Stomach (tissue), 9 donors: ENCODE measurements around the gene ABCB4. TPM values are rescaled to one million over a fixed set of nuclear protein-coding genes. Genes with fewer than 3 reads are reported as not detected.

Source experiments
- DNase-seq, 2 donors: peaks; one replicate each; pipeline versions ENCODE4 v3.0.0 to v3.0.0-alpha.2; 2013 to 2019
- H3K27ac ChIP-seq, 5 donors: fragments of 200-600 bp in 4 of 5; sonication (generic) in 4 of 5; one replicate each; pipeline ENCODE4 v1.5.1; 2013 to 2019; ENCODE audit warnings: mild to moderate bottlenecking in 1 of 5, moderate library complexity in 1 of 5
- H3K27me3 ChIP-seq, 3 donors: fragments of 200-600 bp; sonication (generic); one replicate each; pipeline ENCODE4 v1.5.1; 2017 to 2019; ENCODE audit warnings: mixed run types in 1 of 3
- H3K36me3 ChIP-seq, 4 donors: fragments of 200-600 bp; sonication (generic); 1 replicate in 3 of 4; 2 replicates in 1 of 4; pipeline ENCODE4 v1.5.1; 2016 to 2019
- H3K4me1 ChIP-seq, 4 donors: fragments of 200-600 bp; sonication (generic); one replicate each; pipeline ENCODE4 v1.5.1; 2016 to 2019
- H3K4me3 ChIP-seq, 4 donors: fragments of 200-600 bp; sonication (generic) in 3 of 4; one replicate each; pipeline ENCODE4 v1.5.1; 2016 to 2019; ENCODE audit warnings: mild to moderate bottlenecking in 1 of 4
- H3K9me3 ChIP-seq, 4 donors: fragments of 200-600 bp; sonication (generic); one replicate each; pipeline ENCODE4 v1.5.1; 2016 to 2019
- EP300 ChIP-seq: sonication (generic); formaldehyde crosslinking; IDR thresholded peaks from one replicate; pipeline ENCODE4 v1.6.1; 2017; ENCODE audit warnings: antibody characterized with exemption
- POLR2A ChIP-seq, 4 donors: fragments of 450-650 bp; IDR thresholded peaks; one replicate each; pipeline ENCODE4 v1.6.1; 2016; ENCODE audit warnings: antibody characterized with exemption in 4 of 4, control low read depth in 2 of 4, mild to moderate bottlenecking in 1 of 4, moderate library complexity in 1 of 4
- POLR2AphosphoS5 ChIP-seq, 3 donors: sonication (generic); formaldehyde crosslinking; IDR thresholded peaks; one replicate each; pipeline ENCODE4 v1.6.1; 2016; ENCODE audit warnings: antibody characterized with exemption in 3 of 3
- WGBS, 5 donors: extraction: QIAGEN DNeasy Blood & Tissue Kit in 3 of 5; methylation state at CpG; one replicate each; pipeline versions ENCODE4 v1.1.5 to v1.1.7; 2013 to 2018; 5-methylcytosine and 5-hydroxymethylcytosine counted together
- intact Hi-C: fragments of 100-400 bp; cut with DNase I; formaldehyde crosslinking; loops from one replicate; pipeline ENCODE4 v1.15.1; 2023; ENCODE audit warnings: low total_unique reads
- polyA plus RNA-seq, 3 donors: library from polyadenylated mRNA; stranded (reverse); fragments of 200-250 nt; gene quantifications; one replicate each; pipeline ENCODE4 v1.2.3, GENCODE V29; 2013
- total RNA-seq, 5 donors: library from RNA; depleted of rRNA; stranded (reverse); fragments of >200 nt; gene quantifications; one replicate each; pipeline versions ENCODE4 v1.1.0 to v1.2.3, GENCODE V29; 2014 to 2016
- TF ChIP-seq, protein P1 (sequence below), 7 experiments: fragments of 450-650 bp in 4 of 7; fragments of 200-600 bp in 3 of 7; sonication (generic) in 3 of 7; IDR thresholded peaks; one replicate each; pipeline ENCODE4 v1.5.1; 2016 to 2019; ENCODE audit warnings: antibody characterized with exemption in 7 of 7, control low read depth in 2 of 7, mild to moderate bottlenecking in 1 of 7
- donor health status: healthy with polysubstance abuse.
- donor health status: Bipolar disorder and iron deficiency.
- donor health status: healthy.

Gene ABCB4
- total and polyA plus RNA-seq, 8 donors = 0.25 to 1.5 (median 1.0) TPM; not detected in 5

DNA sequence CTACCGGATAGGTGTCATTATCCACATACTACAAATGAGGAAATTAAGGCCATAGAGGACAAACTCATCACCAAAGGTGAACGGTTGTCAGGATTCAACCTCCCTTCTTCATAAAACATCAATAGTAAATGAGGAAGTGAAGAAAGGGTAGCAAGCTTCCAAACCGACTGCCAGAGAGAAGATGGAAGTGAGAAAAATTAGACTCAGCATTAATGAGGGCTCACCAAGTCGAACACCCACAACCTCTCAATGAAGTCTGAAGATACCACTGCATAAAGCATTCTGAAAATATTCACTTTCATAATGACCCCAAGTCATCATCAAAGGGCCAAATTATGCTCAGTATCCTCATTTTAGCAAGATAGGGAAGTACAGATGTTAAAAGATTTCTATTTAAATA is 29.6 kb downstream of the ABCB4 start:
- no peak for TF ChIP-seq POLR2AphosphoS5 (IDR thresholded peaks at IDR 0.05)
- Histone ChIP-seq H3K36me3 (no peaks in the 10 kb centered on the region), H3K9me3 (no peaks in the 10 kb centered on the region), H3K4me3 (no peak overlapping the region), H3K27me3 (no peaks in the 10 kb centered on the region), H3K27ac (no peak overlapping the region), H3K4me1 (no peaks in the 10 kb centered on the region)
- intact Hi-C loops = no loop called here
- 68 to 87% (median 74%) methylated on average over 4 of the region's 4 CpGs for WGBS, 5 donors
- no peak for DNase-seq

DNA sequence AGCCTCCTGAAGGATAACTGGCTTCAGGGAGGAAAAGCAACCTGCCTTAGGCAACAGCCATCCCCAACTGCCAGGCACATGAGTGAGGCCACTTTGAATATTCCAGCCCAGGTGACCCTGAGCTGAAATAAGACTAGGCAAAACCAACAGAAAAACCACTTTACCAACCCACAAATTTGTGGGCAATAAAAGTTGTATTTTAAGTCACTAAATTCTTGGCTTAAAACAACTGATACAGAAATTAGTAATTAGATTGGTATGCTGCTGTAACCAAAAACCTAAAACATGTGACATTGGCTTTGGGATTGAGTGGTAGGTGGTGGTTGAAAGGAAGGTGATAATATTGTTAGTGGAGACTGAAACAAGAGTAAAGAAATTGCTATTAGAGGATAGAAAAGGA is 39.9 kb downstream of the ABCB4 start:
- no peak for DNase-seq
- Histone ChIP-seq H3K4me1 (no peaks in the 10 kb centered on the region), H3K27me3 (no peaks in the 10 kb centered on the region), H3K9me3 (no peaks in the 10 kb centered on the region), H3K27ac (no peak overlapping the region), H3K4me3 (no peak overlapping the region), H3K36me3 (no peaks in the 10 kb centered on the region)
- intact Hi-C loops = no loop called here
- no peak for TF ChIP-seq POLR2A (IDR thresholded peaks at IDR 0.05)
- TF ChIP-seq, protein P1, sequence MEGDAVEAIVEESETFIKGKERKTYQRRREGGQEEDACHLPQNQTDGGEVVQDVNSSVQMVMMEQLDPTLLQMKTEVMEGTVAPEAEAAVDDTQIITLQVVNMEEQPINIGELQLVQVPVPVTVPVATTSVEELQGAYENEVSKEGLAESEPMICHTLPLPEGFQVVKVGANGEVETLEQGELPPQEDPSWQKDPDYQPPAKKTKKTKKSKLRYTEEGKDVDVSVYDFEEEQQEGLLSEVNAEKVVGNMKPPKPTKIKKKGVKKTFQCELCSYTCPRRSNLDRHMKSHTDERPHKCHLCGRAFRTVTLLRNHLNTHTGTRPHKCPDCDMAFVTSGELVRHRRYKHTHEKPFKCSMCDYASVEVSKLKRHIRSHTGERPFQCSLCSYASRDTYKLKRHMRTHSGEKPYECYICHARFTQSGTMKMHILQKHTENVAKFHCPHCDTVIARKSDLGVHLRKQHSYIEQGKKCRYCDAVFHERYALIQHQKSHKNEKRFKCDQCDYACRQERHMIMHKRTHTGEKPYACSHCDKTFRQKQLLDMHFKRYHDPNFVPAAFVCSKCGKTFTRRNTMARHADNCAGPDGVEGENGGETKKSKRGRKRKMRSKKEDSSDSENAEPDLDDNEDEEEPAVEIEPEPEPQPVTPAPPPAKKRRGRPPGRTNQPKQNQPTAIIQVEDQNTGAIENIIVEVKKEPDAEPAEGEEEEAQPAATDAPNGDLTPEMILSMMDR (IDR thresholded peaks at IDR 0.05) = no peak
- TF ChIP-seq EP300 = no peak
- TF ChIP-seq POLR2AphosphoS5 (IDR thresholded peaks at IDR 0.05) = no peak

DNA sequence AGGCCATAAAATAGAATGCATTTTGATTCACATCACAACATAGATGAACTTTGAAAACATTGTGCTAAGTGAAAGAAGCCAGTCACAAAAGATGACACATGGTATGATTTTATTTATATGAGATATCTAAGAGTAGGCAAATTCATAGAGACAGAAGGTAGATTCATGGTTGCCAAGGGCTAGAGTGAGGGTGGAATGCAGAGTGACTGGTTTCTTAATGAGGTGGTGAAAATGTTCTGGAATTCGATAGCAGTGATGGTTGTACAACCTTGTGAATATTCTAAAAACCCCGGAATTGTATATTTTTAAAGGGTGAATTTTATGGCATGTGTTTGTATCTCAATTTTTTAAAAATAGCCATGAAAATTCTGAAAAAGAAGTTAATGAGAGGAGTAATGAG is 42.9 kb downstream of the ABCB4 start:
- Histone ChIP-seq H3K9me3 (no peaks in the 10 kb centered on the region), H3K27me3 (no peaks in the 10 kb centered on the region), H3K4me3 (no peak overlapping the region), H3K36me3 (no peaks in the 10 kb centered on the region), H3K4me1 (no peaks in the 10 kb centered on the region), H3K27ac (no peak overlapping the region)
- WGBS, 5 donors = 89 to 97% (median 93%) methylated on average over 2 of the region's 2 CpGs
- DNase-seq = no peak
- intact Hi-C loops = no loop called here
- TF ChIP-seq, protein P1 (IDR thresholded peaks at IDR 0.05) = no peak
- TF ChIP-seq POLR2AphosphoS5 (IDR thresholded peaks at IDR 0.05) (no peak), POLR2A (IDR thresholded peaks at IDR 0.05) (no peak), EP300 (no peak)

DNA sequence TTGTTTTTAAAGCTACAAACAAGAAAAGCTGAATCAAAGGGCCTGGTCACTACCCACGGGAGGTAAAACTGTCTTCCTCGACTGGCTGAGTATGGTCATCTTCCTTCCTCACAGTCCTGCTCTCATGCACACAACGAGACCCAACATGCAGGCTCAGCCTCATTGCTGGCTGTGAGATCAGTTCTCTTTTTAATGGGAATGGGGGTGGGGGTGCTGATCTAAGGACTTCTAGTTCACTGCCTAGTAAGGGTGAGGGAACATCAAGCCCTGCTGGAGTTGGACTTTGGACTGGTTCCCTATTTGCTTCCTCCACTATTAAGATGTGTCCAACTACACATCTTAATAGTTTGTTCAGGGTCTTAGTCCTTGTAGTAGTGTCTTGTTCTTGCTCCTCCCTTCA is 48.2 kb downstream of the ABCB4 start:
- TF ChIP-seq EP300 (no peak), POLR2A (IDR thresholded peaks at IDR 0.05) (no peak), POLR2AphosphoS5 (IDR thresholded peaks at IDR 0.05) (no peak)
- TF ChIP-seq, protein P1 (IDR thresholded peaks at IDR 0.05) = no peak
- H3K4me1 ChIP-seq = no peaks in the 10 kb centered on the region
- no peaks in the 10 kb centered on the region for H3K36me3 ChIP-seq
- H3K27me3 ChIP-seq = no peaks in the 10 kb centered on the region
- no peak for DNase-seq
- H3K9me3 ChIP-seq = no peaks in the 10 kb centered on the region
- H3K27ac ChIP-seq = no peak overlapping the region
- 77 to 88% (median 84%) methylated on average over 3 of the region's 3 CpGs for WGBS, 5 donors
- no peak overlapping the region for H3K4me3 ChIP-seq
- intact Hi-C loops = no loop called here

DNA sequence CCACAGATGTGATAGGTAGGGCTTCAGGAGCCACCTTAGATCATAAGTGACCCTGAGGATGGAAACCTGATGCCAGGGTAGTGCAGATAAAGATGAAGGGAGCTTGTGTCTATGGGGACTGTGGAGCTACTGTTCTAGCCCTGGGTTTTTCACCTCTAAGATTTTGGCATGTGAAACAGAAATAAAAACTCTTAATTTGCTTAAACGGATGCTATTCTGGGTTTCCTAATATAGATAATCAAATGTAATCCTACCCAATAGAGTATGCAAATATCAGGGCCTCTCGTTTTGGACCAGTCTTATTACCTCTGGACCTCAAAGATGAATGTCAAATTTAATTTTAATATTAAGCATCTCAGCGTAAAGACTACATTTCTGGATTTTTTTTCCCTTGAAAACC is 49.3 kb downstream of the ABCB4 start:
- H3K36me3 ChIP-seq = no peaks in the 10 kb centered on the region
- intact Hi-C loops = no loop called here
- H3K4me1 ChIP-seq = no peaks in the 10 kb centered on the region
- no peaks in the 10 kb centered on the region for H3K9me3 ChIP-seq
- no peak for TF ChIP-seq POLR2AphosphoS5 (IDR thresholded peaks at IDR 0.05)
- TF ChIP-seq POLR2A (IDR thresholded peaks at IDR 0.05) = no peak
- TF ChIP-seq, protein P1 (IDR thresholded peaks at IDR 0.05) = no peak
- no peak for TF ChIP-seq EP300
- 85 to 92% (median 88%) methylated on average over 3 of the region's 3 CpGs for WGBS, 5 donors
- no peak for DNase-seq
- no peak overlapping the region for H3K27ac ChIP-seq
- no peaks in the 10 kb centered on the region for H3K27me3 ChIP-seq
- no peak overlapping the region for H3K4me3 ChIP-seq
